H1 (cell line): ENCODE measurements around the gene TRAF5. TPM values are rescaled to one million over a fixed set of nuclear protein-coding genes. Genes with fewer than 3 reads are reported as not detected.

ENCODE experiments used
- GTF2F1 ChIP-seq: IDR thresholded peaks from 2 replicates; pipeline ENCODE4 v1.6.1; 2012; ENCODE audit warnings: low read depth, low read length, improper control_type of control experiment, borderline replicate concordance
- KDM4A ChIP-seq: IDR thresholded peaks from one replicate; pipeline ENCODE4 v1.7.1; 2012; ENCODE audit warnings: low read depth, mild to moderate bottlenecking, moderate library complexity, low read length, inconsistent platforms; ENCODE audit not compliant: severe bottlenecking
- POLR2AphosphoS5 ChIP-seq: IDR thresholded peaks from 2 replicates; pipeline ENCODE4 v1.6.1; 2011; ENCODE audit warnings: low read depth, low read length
- SIN3A ChIP-seq, 2 experiments: IDR thresholded peaks in 1 of 2; conservative IDR thresholded peaks in 1 of 2; 2 replicates each; pipeline ENCODE4 v1.6.1; 2011 to 2012; ENCODE audit warnings: low read length in 2 of 2, improper control_type of control experiment in 1 of 2, low read depth in 1 of 2, mild to moderate bottlenecking in 1 of 2
- TAF7 ChIP-seq: optimal IDR thresholded peaks from 2 replicates; pipeline ENCODE3; 2011; ENCODE audit warnings: low read depth, mild to moderate bottlenecking, inconsistent platforms, low read length, moderate library complexity, borderline replicate concordance
- polyA plus RNA-seq, 7 experiments: library from polyadenylated mRNA; depleted of rRNA in 3 of 7; stranded (reverse) in 5 of 7; unstranded in 2 of 7; fragments of >200 nt in 5 of 7; fragments of 200-250 nt in 2 of 7; gene quantifications; 1 replicate in 5 of 7; 2 replicates in 1 of 7; 4 replicates in 1 of 7; pipeline versions ENCODE4 v1.2.1 to v1.2.3, GENCODE V29; 2011 to 2013; ENCODE audit warnings: missing spikeins in 2 of 7, mixed read lengths in 2 of 7
- total RNA-seq: library from RNA; stranded (reverse); fragmentation: NEBNext Ultra II Directional; extraction: Animal tissue kit (Norgen Biotek cat#: 25700); gene quantifications from 2 replicates; pipeline ENCODE4 v1.2.1, GENCODE V29; 2021

TRAF5 gene
- total and polyA plus RNA-seq, 2 of the 8 experiments (the other 6 are each of a cell fraction or from before 2014, with no cell fraction given): 13.0 to 17.1 TPM

GRCh38 chr1:211381481-211382181, 55.0 kb downstream of the TRAF5 start (continued):
- TF ChIP-seq TAF7 (no peak), SIN3A (conservative IDR thresholded peaks at IDR 0.05 in 1 of 2, IDR thresholded peaks at IDR 0.05 in 1 of 2; ENCODE audit: low read depth in 1 of 2, low read length in 2 of 2) (no peak), POLR2AphosphoS5 (no peak), GTF2F1 (no peak), KDM4A (no peak)
